Neutrophil (primary cell): ENCODE measurements around the gene LYL1.

ENCODE experiments used
- H3K27ac ChIP-seq: fragments of 200-600 bp; sonication (generic); 2 replicates; pipeline ENCODE4 v1.5.1; 2016; ENCODE audit warnings: mild to moderate bottlenecking, moderate library complexity
- H3K27me3 ChIP-seq: fragments of 200-600 bp; sonication (generic); 2 replicates; pipeline ENCODE4 v1.6.0; 2016; ENCODE audit warnings: mild to moderate bottlenecking
- H3K36me3 ChIP-seq: fragments of 200-600 bp; sonication (generic); 2 replicates; pipeline ENCODE4 v1.5.1; 2017
- H3K4me1 ChIP-seq, 2 experiments: fragments of 200-600 bp in 1 of 2; sonication (generic) in 1 of 2; 1 replicate in 1 of 2; 2 replicates in 1 of 2; pipeline versions ENCODE4 v1.5.1 to v1.6.1; 2013 to 2016; ENCODE audit warnings: low read depth in 1 of 2, low read length in 1 of 2, mild to moderate bottlenecking in 1 of 2, moderate library complexity in 1 of 2; ENCODE audit not compliant: control insufficient read depth in 1 of 2, insufficient read depth in 1 of 2
- H3K4me3 ChIP-seq, 2 experiments: fragments of 200-600 bp in 1 of 2; sonication (generic) in 1 of 2; 1 replicate in 1 of 2; 2 replicates in 1 of 2; pipeline ENCODE4 v1.5.1; 2013 to 2016; ENCODE audit warnings: low read depth in 1 of 2, low read length in 1 of 2, mild to moderate bottlenecking in 1 of 2, moderate library complexity in 1 of 2
- H3K9me3 ChIP-seq: fragments of 200-600 bp; sonication (generic); 2 replicates; pipeline ENCODE4 v1.5.1; 2016
- CTCF ChIP-seq: fragments of 200-600 bp; sonication (generic); IDR thresholded peaks from 2 replicates; pipeline ENCODE4 v1.5.1; 2016; ENCODE audit warnings: antibody characterized with exemption

Gene LYL1

GRCh38 chr19:13132471-13133180 lies 30.0 kb upstream of the LYL1 start:
- H3K9me3 ChIP-seq = no peaks in the 10 kb centered on the region
- TF ChIP-seq CTCF = no peak
- H3K4me3 ChIP-seq = no peak overlapping the region
- peak overlapping the region; percentile 8 for H3K27ac ChIP-seq
- peaks cover 27% of the 10 kb centered on the region for H3K36me3 ChIP-seq
- no peaks in the 10 kb centered on the region for H3K27me3 ChIP-seq
- H3K4me1 ChIP-seq = no peaks in the 10 kb centered on the region

DNA sequence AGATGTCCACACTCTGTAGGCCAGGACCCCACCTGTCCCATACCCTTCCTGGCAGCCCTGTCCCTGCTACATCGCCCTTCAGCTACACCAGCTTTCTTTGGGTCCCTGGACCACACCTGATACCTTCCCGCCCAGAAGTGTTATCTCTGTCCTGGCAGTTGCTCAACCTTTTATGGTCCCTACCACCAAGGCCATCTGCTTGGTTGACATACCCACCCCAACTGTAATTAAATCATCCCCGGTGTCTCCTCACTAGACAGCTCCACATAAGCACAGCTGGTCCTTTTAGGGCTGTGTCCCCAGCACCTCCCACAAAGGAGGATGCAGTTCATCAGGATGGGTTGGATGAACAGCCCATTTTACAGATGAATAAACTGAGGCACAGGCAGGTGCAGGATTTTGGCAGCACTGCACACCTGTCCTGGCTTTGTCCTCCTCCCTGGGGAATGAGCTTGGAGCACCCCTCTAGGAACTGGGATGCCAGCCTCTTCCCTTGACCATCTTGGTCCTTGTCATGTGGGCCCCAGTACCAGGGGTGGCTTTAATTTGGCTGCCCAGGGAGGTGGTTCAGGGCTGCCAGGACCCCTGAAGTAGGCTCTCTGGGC lies 28.3 kb upstream of the LYL1 start:
- Histone ChIP-seq H3K9me3 (no peaks in the 10 kb centered on the region), H3K27ac (no peak overlapping the region), H3K4me1 (no peaks in the 10 kb centered on the region), H3K4me3 (no peak overlapping the region), H3K27me3 (no peaks in the 10 kb centered on the region), H3K36me3 (peaks cover 15% of the 10 kb centered on the region)
- no peak for TF ChIP-seq CTCF

DNA sequence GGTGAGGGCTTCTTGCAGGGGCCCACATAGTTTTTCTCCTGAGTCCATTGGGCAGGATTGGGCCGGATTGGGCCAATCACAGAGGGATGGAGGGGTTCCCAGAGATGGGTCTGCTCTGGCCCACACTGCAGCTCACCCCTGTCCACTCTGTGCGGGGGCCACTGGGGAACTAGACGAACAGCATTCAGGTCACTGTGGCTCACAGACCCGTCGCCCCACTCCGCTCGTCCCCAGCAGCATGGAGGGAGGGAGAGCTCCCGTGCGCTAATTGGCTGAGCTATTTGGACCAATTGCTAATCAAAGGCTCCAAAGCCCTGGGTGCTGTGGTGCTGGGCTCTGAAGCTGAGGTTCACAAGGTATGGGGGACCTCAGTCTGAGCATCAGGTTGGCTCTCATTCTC lies 26.7 kb upstream of the LYL1 start:
- H3K27ac ChIP-seq = no peak overlapping the region
- no peak overlapping the region for H3K4me3 ChIP-seq
- no peak for TF ChIP-seq CTCF
- peaks cover 11% of the 10 kb centered on the region for H3K36me3 ChIP-seq
- no peaks in the 10 kb centered on the region for H3K27me3 ChIP-seq
- no peaks in the 10 kb centered on the region for H3K9me3 ChIP-seq
- H3K4me1 ChIP-seq = no peaks in the 10 kb centered on the region

DNA sequence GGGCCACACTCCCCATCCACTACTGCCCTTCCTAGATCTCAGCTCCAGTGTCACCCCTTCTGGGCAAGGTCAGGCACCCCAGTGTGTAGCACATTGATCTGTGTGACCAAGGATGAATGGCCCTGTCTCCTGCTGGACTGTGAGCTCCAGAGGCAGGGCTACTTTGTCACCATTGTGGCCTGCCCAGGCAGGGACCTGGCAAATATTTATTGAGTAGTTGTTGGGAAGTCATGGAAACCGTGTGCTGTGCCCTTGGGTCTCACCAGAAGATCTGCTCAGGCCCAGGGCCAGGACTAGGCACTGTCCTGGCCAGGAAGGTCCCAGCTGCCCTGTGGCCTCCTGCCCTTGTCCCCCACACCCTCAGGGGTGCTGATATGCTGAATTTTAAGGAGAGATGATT lies 25.9 kb upstream of the LYL1 start:
- no peaks in the 10 kb centered on the region for H3K9me3 ChIP-seq
- TF ChIP-seq CTCF = no peak
- no peaks in the 10 kb centered on the region for H3K27me3 ChIP-seq
- H3K4me3 ChIP-seq = no peak overlapping the region
- H3K36me3 ChIP-seq = peaks cover 11% of the 10 kb centered on the region
- H3K27ac ChIP-seq = peak overlapping the region; percentile 16
- no peaks in the 10 kb centered on the region for H3K4me1 ChIP-seq

DNA sequence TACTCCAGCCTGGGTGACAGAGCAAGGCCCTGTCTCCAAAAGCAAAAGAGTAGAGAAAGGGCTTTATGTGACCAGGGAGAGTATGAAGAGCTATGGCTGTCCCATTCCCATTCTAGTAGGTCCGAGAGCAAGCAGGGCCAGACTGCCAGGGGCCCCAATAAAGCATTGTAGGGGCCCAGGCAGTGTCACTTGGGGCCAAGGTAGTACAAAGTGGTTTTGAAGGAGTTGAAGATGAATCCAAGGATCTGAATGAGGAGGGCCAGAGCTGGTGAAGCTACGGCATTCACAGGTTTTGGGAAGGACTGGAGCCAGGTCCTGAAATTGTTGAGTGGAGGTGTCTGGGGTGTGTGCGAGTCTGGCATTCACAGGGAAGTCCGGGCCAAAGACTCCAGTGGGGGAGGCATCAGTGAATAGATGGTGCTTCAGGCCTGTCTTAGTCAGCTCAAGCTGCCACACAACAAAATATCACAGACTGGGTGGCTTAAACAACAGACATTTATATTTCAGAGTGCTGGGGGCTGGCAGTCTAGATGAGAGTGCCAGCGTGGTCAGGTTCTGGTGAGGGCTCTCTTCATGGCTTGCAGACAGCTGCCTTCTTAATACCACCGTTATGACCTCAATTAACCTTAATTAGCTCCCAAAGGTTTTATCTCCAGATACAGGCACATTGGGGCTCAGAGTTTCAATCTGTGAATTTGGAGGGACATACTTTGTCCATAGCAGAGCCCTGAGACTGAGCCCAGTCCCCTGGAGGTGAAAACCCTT lies 25.3 kb upstream of the LYL1 start:
- H3K27ac ChIP-seq = peak overlapping the region; percentile 16
- no peaks in the 10 kb centered on the region for H3K9me3 ChIP-seq
- no peaks in the 10 kb centered on the region for H3K27me3 ChIP-seq
- no peak overlapping the region for H3K4me3 ChIP-seq
- no peak for TF ChIP-seq CTCF
- peaks cover 11% of the 10 kb centered on the region for H3K36me3 ChIP-seq
- H3K4me1 ChIP-seq = no peaks in the 10 kb centered on the region
